Femur (tissue), 1 donor: Measurements from ENCODE around the gene WNT3A.

ENCODE experiments used
- DNase-seq: peaks from one replicate; pipeline ENCODE4 v3.0.0-alpha.2; 2017

WNT3A gene

DNA sequence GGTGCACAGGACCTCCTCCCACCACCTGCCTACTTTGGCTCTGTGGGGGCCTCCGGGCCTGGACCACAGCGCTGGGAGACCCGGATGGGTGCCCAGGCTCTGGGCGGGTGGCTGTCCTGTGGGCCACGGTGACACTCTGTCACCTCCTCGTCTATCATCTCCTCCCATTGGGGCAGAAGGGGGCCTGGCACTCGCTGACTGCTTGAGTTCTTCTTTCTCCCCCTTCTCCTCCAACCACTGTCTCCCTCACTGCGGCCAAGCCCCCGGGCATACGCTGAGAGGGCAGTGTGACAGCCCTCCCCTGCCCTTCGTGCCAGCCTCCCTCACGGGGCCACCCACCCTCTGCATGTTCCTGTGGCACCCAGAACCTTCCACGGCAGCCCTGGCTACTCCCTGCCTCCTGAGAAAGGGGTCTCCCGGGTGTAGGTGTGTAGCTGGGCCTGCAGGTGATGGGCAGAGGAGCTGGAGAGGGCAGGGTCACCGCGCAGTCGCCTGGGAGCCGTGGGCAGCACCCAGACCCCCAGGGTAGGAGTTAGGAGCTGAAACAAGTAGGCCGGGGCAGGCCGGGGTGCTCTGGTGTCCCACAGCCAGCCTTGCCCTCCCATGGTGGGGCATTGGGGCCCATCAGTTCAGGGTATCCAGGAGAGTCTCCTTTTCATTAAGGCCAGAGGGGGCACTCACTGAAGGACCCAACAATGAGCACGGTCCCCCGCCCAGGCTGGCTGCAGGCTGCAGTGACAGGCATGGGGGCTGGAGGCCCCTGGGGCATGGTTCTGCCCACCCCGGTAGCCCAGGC, 66.5 kb downstream of the WNT3A start:
- no peak for DNase-seq

- no peak for DNase-seq
These were observed 67.2 kb downstream of the WNT3A start for GRCh38 chr1:228073857-228074545.

GRCh38 chr1:228074954-228075730, 68.3 kb downstream of the WNT3A start:
- no peak for DNase-seq

GRCh38 chr1:228075801-228076271, 69.0 kb downstream of the WNT3A start:
- DNase-seq = no peak

DNA sequence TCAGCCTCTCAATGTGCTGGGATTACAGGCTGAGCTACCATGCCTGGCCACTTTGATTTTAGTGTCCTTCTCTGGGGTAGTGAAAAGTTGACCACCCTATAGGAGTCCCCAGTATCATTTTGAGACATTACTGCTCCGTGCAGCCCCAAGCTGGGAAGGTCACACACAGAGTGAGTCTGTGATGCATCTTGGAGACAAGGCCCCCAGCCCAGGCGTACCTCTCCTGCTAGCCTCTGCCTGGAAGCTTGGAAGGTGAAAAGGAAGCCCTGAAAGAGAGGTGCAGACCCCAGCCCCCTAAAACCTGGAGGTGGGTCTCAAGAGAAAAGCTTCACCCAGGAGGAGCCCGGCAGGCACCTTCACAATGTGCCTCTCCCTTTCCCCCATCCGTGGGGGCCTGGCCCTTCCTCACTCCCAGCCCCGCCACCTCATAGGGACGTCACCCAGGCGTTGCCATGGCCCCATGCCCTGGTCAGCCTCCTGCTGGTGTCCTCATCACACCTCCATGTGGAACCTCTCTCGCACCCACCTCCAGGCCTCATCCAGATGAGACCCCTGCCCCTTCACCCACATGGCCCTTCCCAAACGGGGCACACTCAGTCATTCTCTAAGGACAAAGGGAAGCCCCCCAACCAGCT, 70.1 kb downstream of the WNT3A start:
- no peak for DNase-seq

DNA sequence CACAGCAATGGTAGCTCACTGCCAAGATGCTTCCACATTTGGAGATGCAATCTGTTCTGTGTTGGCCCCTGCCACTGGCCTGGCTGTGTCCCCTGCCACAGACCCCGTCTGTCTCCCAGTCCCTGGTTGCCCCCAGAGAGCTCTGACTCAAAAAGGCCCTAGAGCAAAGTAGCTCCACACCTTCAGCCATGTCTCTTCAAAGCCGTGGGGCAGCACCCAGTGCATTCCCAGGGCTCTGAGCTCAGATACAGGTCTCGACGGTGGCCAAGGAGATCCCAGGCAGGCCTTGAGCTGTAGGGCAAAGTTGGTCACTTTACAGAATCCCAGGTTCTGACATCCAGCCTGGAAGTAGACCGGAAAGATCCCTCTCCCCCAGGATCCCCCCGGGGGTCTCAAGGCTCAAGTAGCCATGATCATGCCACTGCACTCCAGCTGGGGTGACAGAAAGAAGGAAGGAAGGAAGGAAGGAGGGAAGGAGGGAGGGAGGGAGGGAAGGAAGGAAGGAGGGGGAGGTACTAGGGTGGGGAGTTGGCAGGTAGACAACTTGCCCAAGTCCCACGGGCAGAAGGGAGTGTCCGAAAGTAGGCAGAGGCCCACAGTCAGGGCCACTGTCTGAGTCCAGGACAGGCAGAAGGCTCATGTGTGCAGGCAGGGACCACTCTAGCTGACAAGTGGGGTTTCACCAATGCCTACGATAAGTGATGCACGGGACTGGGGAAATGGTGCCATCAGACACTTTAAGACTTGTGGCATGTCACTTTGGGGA, 71.0 kb downstream of the WNT3A start:
- peak; percentile 10 for DNase-seq

DNA sequence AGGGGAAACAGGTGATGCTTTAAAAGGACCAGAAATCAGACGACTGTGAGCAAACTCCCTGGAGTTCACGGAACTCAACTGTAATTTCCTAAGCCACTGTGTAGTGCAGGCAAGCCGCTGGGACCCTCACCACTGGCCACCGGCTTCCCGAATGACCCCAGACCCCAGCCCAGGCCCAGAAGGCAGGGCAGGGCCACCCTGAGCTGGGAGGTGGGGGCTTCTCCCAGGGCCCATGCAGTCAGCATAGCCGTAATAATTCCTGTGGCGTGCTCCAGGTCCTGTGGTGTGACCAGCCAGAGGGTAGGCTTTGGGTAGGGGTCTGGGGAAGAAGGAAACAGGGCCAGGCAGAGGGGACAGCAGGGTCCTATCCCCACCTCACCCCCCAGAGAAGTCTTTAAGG, 72.2 kb downstream of the WNT3A start:
- no peak for DNase-seq

- DNase-seq = no peak
These were observed 72.9 kb downstream of the WNT3A start for GRCh38 chr1:228079601-228080263.

DNA sequence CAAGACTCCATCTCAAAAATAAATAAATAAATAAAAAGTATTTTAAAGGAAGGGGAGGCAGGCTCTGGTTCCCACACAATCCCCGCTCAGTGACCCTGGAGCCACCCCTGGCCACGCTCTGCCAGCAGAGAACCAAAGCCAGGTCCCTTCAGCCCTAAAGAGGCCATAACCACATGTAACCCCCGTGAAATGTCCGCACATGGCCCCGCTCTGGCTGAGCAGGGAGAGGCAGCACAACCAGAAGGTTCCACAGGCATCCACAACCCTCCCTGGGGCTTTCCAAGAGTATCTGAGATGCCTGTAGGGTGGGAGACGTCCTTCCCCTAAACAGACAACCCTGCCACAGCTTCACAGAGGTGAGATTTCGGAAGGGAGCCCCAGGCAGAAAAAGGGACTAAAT, 74.3 kb downstream of the WNT3A start:
- DNase-seq = no peak

- peak; percentile 54 for DNase-seq
These were observed 74.9 kb downstream of the WNT3A start for GRCh38 chr1:228081578-228082213.

- DNase-seq = peak; percentile 95
These were observed 75.6 kb downstream of the WNT3A start, which contains the start of gene ARF1 for GRCh38 chr1:228082214-228082917. Gene ARF1, plus strand, starts transcription at chr1:228082708. Its CDS starts 14,407 bp downstream, at chr1:228097115.

- DNase-seq = peak; percentile 80
These were observed 76.4 kb downstream of the WNT3A start for GRCh38 chr1:228082918-228083870.

DNA sequence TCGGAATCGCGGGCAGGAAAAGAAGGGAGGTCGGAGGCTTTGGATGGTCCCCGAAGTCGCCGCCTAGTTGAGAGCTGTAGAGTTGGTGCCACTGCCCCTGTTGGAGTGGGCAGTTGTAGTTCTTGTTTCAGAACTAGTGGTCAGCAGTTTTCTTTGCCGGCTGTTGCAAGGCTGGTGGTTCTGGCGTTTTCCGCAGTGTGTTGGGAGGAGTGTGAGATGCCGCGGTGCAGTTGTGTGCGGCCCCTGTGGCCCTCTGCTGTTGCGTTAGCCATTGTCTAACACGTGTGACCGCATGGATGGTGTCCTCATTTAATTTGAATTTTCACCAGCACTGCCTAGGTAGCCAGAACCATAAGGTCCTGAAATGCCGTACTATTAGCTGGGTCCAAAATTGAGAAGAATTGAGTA, 77.1 kb downstream of the WNT3A start:
- DNase-seq = no peak

DNA sequence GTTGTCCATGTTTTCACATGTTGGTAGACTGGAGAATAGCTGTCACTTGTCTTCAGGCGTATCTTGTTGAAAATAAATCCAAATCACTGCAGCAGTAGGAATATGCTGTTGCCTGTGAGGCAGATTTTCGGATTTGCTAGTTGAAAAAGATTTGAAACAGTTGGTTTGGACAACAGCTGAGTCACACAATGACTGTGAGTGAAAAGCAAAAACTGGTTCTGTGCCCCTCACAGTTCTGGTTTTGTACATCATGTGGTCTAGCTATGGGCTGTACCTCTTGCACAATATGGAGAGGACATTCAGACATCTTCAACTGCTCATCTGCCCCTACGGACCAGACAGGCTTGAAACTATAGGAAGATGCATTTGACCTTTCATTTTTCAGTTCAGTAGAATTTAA, 77.5 kb downstream of the WNT3A start:
- DNase-seq = no peak

GRCh38 chr1:228084797-228085196, 78.0 kb downstream of the WNT3A start:
- no peak for DNase-seq

- DNase-seq = no peak
These were observed 78.6 kb downstream of the WNT3A start for GRCh38 chr1:228085287-228085951.

GRCh38 chr1:228087771-228088251, 81.0 kb downstream of the WNT3A start:
- DNase-seq = no peak
